CD4-positive, alpha-beta T cell treated with Interleukin-17A for 1 hour (primary cell): ENCODE measurements around the gene ADCK1.
"Not testable (repeated sequence)": the region's sequence is repeated elsewhere in the genome, so short reads cannot be mapped to it uniquely, and the experiment has no call there.

Experiments
- DNase-seq: peaks from one replicate; pipeline ENCODE4 v3.0.0-alpha.2; 2020

The ADCK1 gene

DNA sequence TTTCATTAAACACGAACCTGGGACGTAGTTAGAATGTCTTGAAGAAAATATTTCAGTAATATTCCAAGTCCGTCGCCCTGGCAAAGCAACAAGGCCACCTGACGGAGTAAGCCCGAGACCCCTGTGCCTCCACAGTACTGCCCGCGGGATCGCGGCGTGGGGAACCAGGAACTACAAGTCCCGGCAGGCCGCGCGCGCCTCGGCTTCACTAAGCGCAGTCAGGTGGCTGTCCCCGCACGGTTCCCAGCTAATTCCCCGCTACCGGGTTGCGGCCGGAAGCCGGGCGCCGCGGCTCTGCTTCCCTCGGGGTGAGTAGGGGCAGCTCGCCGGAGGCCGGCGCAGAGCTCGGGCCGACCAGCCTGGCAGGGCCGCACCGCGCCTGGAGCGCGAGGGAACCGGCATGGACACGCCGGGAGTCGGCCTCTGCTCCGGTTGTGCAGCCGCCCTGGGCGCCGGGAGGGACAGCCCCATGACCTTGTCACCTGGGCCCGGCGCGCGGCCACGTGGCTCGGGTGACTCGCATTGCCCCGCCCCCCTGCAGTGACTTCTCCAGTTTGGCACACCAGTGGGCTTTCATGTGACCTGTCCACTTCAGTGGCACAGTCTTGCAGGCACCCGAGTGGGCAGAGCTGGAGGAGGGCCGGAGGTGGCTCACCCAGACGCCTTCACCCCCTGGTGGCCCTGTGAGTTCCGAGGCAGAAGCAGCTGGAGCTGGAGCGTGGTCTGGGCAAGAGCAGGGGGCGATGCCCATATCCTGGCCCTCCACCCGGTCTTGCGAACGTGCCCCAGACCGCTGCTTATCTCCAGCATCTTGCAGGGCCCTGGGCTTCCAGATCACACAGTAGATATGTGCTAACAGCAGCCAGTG lies at the start of gene ADCK1:
ADCK1 (plus strand) TSS at position 247 of the 868 bp plus-strand sequence. CDS start 18,870 bp downstream, outside the sequence.
- DNase-seq: peak; percentile 82

- no peak for DNase-seq
Measured at GRCh38 chr14:77752266-77752665, 47.6 kb upstream of the ADCK1 start.

- no peak for DNase-seq
Measured at GRCh38 chr14:77752799-77753516, 47.0 kb upstream of the ADCK1 start.

- peak; percentile 95 for DNase-seq
Measured at GRCh38 chr14:77760381-77761204, 39.3 kb upstream of the ADCK1 start, which contains the start of gene SNW1. Gene SNW1, minus strand, starts transcription at chr14:77761156. Its CDS starts 29 bp downstream, at chr14:77761127.

DNA sequence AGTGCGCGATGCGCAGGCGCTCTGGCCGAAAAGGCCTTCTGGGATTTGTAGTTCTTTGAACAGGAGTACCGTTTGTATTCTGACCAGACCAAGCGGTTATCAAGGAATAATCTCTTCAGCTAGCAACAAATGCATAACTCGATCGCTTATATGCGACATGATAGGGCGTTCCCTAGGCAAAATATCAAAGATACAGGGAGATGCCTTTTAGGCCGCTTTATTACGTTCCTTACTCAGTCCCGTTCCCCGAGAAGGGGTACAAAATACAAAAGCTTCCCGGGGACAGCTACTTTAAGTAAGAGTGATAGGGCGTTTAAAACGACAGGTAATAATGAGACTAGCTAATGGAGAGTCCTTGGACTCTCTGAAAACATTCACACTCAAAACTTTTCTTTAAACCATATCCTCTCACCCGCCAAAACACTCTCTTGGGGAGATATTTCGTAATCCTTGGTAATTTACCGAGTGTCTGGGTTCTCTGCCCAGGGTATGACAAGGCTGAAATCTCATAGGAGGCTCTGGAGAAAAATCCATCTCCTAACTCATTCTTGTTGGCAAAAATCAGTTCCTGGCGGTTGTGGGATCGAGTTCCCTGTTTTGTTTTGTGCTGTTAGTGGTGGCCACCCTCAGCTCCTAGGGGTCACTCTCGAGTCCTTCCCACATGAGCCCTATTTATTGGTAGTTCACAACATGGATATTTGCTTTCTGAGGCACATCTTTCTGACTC lies 38.5 kb upstream of the ADCK1 start:
- no peak for DNase-seq

- DNase-seq: no peak
Measured at GRCh38 chr14:77763316-77763715, 36.6 kb upstream of the ADCK1 start.

DNA sequence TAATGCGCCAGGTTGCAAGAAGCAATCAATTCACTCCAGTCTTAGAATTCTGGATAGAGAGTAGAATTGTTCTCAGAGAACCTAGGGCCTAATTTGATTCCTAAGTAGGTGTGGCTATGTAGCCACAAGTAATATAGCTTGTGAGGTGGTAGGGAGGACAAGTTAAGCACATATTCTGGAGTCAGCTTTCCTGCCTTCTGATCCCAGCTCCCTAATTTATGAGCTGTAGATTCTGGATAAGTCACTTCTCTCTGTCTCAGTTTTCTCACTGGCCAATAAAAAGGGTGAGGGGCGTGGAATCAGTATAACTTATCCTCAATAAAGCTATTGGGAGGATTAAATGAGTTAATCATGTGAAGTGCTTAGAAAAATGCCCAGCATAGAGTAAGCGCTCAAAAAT lies 35.9 kb upstream of the ADCK1 start:
- no peak for DNase-seq

DNA sequence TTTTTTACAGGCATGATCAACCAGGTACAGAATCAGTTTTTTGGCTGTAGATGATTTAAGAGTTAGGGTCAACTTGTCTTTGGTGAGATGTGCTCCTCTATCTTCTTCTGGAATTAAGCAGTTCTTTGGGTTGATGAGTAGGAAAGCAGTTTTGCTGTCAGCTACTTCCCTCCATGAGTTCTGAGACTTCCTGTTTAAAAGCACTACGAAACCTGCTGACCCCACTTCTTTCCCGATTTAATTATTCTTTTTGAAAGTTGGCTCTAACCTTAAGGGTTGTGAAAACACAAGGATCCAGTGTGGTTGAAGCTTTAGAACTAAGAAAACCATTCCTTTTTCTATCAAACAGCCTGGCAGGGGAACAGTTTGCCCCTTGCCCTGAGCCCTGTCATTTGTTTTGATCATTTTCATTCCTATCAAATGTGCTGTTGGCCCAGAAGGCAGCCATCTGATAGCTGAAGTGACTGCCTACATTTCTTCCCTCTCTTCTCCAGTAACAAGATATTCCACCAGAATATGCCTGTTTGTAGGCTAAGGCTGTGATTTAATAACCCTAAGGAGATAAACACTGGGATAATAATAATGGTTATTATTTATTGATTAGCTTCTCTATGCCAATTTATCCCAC lies 31.4 kb upstream of the ADCK1 start:
- DNase-seq: not testable (repeated sequence)

- DNase-seq: not testable (repeated sequence)
Measured at GRCh38 chr14:77773966-77774365, 25.9 kb upstream of the ADCK1 start.

DNA sequence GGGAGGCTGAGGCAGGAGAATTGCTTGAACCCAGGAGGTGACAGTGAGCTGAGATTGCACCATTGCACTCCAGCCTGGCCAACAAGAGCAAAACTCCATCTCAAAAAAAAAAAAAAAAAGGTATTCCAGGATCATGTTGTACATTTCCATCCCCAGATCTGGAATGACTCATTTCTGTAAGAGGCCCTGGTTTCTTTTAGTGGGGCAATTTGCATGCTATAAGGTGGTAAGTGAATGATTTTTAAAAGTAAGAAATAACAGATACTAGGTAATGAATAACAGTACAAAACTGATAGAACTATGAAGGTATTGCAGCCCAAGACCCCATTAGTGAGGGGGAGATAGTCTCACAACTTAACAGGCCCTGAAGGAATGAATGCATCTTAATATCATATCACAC lies 17.7 kb upstream of the ADCK1 start:
- no peak for DNase-seq

- no peak for DNase-seq
Measured at GRCh38 chr14:77786148-77786547, 13.8 kb upstream of the ADCK1 start.

DNA sequence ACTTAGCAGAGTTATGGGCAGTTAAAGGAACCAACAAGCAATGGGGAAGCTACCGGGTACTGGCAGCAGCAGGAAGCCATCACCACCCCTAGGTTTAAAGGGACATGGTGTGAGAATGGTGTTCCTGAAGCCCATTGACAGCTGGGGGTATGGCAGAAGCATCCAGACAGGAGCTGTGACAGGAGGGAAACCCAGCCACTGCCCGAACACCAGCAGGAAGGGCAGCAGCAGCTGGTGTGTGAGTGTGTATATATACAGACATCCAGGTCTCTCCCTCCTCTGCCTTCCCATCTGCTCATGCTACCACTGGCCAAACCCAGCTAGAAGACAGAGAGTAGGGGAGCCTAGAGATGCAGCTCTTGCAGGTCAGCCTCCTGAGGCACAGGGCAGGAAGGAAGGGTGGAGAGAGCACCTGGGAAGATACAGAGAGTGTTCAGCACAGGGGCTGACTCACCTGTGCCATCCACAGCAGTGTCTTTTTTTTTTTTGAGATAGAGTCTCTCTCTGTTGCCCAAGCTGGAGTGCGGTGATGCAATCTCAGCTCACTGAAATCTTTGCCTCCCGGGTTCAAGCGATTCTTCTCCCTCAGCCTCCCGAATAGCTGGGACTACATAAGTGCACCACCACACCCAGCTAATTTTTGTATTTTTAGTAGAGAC lies 9.2 kb upstream of the ADCK1 start:
- DNase-seq: no peak

- no peak for DNase-seq
Measured at GRCh38 chr14:77791225-77791600, 8.7 kb upstream of the ADCK1 start.

GRCh38 chr14:77793255-77793654 lies 6.7 kb upstream of the ADCK1 start:
- DNase-seq: not testable (repeated sequence)

GRCh38 chr14:77794357-77794756 lies 5.6 kb upstream of the ADCK1 start:
- no peak for DNase-seq

- not testable (repeated sequence) for DNase-seq
Measured at GRCh38 chr14:77799456-77799855, 453 bp upstream of the ADCK1 start.

DNA sequence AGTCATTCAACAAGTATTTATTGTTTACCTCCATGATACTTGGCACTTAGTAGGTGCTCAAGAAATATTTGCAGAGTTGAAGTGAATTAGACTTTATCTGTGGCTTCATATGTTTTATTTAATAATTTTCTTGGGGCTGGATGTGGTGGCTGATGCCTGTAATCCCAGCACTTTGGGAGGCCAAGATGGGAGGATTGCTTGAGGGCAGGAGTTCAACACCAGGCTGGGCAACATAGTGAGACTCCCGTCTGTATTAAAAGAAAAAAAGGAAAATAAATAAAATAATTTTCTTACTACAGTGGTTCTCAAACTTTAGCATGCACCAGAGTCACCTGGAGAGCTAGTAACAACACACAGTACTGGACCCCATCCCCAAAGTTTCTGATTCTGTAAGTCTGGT lies 905 bp downstream of the ADCK1 start:
- no peak for DNase-seq

- DNase-seq: peak; percentile 7
Measured at GRCh38 chr14:77804592-77804991, 4.7 kb downstream of the ADCK1 start.

- DNase-seq: no peak
Measured at GRCh38 chr14:77805706-77806105, 5.8 kb downstream of the ADCK1 start.

GRCh38 chr14:77808250-77808649 lies 8.3 kb downstream of the ADCK1 start:
- DNase-seq: no peak

GRCh38 chr14:77809011-77809410 lies 9.1 kb downstream of the ADCK1 start:
- no peak for DNase-seq
